ENCODE results near the gene SIPA1. TPM values are rescaled to one million over a fixed set of nuclear protein-coding genes. Genes with fewer than 3 reads are reported as not detected.

SIPA1 gene
- total and polyA plus RNA-seq, 2 of the 13 experiments (the other 11 are each of a cell fraction or from before 2014, with no cell fraction given): 5.8 to 7.7 TPM

DNA sequence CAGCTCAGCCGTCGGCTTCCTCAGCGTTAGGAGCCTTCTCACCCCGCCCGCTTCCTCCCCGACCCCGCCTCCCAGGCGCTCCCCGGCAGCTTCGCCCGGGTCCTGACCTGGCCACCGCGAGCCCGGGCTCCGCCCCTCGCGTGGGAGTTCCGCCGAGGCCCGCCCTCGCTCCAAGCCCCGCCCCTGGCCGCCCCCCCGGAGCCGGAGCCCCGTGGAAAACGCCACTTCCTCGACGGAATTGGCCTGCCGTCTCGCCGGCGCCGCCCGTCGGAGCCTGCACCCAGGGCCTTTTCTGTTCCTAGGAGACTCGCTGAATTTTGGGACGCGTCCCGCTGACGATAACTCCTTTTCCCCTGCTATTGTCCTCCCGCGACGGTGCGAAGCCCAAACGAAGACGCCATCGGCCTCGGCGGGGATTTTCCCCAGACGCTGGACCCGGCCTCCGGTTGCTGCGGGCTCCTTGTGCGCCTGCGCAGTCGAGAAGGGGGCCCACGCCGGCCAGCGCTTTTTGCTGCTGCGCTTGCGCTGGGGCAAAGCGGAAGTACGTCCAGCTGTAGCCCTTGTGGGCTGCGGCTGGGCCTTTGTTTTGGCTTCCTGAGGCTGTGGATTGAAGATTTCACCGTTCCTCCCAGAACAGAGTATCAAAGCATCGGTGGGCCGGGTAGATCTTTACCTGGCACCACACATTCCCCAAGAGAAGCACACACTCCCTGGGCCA, 14.8 kb downstream of the SIPA1 start (continued):
- TF ChIP-seq JUNB (CRISPR knock-in tag; IDR thresholded peaks at IDR 0.05; ENCODE audit: borderline replicate concordance): no peak
- no peak for TF ChIP-seq SMYD3 (CRISPR knock-in tag; IDR thresholded peaks at IDR 0.05)
- no peak for TF ChIP-seq NBN (conservative IDR thresholded peaks at IDR 0.05)
- TF ChIP-seq MAFF (IDR thresholded peaks at IDR 0.05; ENCODE audit: low read depth, low read length): no peak
- TF ChIP-seq SP4 (CRISPR knock-in tag; IDR thresholded peaks at IDR 0.05): peak; percentile 92; the same call in 1 of the 2 replicates
- peak; percentile 89 for TF ChIP-seq GABPB1 (CRISPR knock-in tag; IDR thresholded peaks at IDR 0.05)
- TF ChIP-seq KMT2B (CRISPR knock-in tag; IDR thresholded peaks at IDR 0.05): no peak
- no peak for TF ChIP-seq ZNF660 (CRISPR knock-in tag; IDR thresholded peaks at IDR 0.05; ENCODE audit: borderline replicate concordance, low read depth)
- peak; percentile 90 for TF ChIP-seq CSRNP1 (CRISPR knock-in tag; IDR thresholded peaks at IDR 0.05)
- no peak for TF ChIP-seq ZNF468 (CRISPR knock-in tag; IDR thresholded peaks at IDR 0.05)
- no peak; the same call in 1 of the 2 replicates for TF ChIP-seq ZNF703 (CRISPR knock-in tag; IDR thresholded peaks at IDR 0.05; ENCODE audit: borderline replicate concordance)
- TF ChIP-seq, protein P1, sequence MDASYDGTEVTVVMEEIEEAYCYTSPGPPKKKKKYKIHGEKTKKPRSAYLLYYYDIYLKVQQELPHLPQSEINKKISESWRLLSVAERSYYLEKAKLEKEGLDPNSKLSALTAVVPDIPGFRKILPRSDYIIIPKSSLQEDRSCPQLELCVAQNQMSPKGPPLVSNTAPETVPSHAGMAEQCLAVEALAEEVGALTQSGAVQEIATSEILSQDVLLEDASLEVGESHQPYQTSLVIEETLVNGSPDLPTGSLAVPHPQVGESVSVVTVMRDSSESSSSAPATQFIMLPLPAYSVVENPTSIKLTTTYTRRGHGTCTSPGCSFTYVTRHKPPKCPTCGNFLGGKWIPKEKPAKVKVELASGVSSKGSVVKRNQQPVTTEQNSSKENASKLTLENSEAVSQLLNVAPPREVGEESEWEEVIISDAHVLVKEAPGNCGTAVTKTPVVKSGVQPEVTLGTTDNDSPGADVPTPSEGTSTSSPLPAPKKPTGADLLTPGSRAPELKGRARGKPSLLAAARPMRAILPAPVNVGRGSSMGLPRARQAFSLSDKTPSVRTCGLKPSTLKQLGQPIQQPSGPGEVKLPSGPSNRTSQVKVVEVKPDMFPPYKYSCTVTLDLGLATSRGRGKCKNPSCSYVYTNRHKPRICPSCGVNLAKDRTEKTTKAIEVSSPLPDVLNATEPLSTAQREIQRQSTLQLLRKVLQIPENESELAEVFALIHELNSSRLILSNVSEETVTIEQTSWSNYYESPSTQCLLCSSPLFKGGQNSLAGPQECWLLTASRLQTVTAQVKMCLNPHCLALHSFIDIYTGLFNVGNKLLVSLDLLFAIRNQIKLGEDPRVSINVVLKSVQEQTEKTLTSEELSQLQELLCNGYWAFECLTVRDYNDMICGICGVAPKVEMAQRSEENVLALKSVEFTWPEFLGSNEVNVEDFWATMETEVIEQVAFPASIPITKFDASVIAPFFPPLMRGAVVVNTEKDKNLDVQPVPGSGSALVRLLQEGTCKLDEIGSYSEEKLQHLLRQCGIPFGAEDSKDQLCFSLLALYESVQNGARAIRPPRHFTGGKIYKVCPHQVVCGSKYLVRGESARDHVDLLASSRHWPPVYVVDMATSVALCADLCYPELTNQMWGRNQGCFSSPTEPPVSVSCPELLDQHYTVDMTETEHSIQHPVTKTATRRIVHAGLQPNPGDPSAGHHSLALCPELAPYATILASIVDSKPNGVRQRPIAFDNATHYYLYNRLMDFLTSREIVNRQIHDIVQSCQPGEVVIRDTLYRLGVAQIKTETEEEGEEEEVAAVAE (CRISPR knock-in tag; IDR thresholded peaks at IDR 0.05; ENCODE audit: borderline replicate concordance): no peak; the same call in 1 of the 2 replicates
- TF ChIP-seq RFXAP (CRISPR knock-in tag; IDR thresholded peaks at IDR 0.05; ENCODE audit: borderline replicate concordance): 0 out of 2 replicates have a peak, but pooled peaks have one; percentile 70
- TF ChIP-seq, protein P2, sequence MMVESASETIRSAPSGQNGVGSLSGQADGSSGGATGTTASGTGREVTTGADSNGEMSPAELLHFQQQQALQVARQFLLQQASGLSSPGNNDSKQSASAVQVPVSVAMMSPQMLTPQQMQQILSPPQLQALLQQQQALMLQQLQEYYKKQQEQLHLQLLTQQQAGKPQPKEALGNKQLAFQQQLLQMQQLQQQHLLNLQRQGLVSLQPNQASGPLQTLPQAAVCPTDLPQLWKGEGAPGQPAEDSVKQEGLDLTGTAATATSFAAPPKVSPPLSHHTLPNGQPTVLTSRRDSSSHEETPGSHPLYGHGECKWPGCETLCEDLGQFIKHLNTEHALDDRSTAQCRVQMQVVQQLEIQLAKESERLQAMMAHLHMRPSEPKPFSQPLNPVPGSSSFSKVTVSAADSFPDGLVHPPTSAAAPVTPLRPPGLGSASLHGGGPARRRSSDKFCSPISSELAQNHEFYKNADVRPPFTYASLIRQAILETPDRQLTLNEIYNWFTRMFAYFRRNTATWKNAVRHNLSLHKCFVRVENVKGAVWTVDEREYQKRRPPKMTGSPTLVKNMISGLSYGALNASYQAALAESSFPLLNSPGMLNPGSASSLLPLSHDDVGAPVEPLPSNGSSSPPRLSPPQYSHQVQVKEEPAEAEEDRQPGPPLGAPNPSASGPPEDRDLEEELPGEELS (CRISPR knock-in tag; IDR thresholded peaks at IDR 0.05): no peak
- TF ChIP-seq, protein P3, sequence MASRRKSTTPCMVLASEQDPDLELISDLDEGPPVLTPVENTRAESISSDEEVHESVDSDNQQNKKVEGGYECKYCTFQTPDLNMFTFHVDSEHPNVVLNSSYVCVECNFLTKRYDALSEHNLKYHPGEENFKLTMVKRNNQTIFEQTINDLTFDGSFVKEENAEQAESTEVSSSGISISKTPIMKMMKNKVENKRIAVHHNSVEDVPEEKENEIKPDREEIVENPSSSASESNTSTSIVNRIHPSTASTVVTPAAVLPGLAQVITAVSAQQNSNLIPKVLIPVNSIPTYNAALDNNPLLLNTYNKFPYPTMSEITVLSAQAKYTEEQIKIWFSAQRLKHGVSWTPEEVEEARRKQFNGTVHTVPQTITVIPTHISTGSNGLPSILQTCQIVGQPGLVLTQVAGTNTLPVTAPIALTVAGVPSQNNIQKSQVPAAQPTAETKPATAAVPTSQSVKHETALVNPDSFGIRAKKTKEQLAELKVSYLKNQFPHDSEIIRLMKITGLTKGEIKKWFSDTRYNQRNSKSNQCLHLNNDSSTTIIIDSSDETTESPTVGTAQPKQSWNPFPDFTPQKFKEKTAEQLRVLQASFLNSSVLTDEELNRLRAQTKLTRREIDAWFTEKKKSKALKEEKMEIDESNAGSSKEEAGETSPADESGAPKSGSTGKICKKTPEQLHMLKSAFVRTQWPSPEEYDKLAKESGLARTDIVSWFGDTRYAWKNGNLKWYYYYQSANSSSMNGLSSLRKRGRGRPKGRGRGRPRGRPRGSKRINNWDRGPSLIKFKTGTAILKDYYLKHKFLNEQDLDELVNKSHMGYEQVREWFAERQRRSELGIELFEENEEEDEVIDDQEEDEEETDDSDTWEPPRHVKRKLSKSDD (CRISPR knock-in tag; IDR thresholded peaks at IDR 0.05; ENCODE audit: low read depth): no peak
- TF ChIP-seq ZBTB42 (CRISPR knock-in tag; IDR thresholded peaks at IDR 0.05): no peak
- peak; percentile 43; the same call in 1 of the 2 replicates for TF ChIP-seq ZBTB38 (CRISPR knock-in tag; IDR thresholded peaks at IDR 0.05)
- TF ChIP-seq ZNF441 (CRISPR knock-in tag; IDR thresholded peaks at IDR 0.05; ENCODE audit: borderline replicate concordance): peak; percentile 47; the same call in 1 of the 2 replicates
